GM21390 (cell line): ENCODE results near the gene TEAD3.

ENCODE experiments used
- ATAC-seq: cut with Tn5 transposase; IDR thresholded peaks from one replicate; pipeline ENCODE4 v1.9.1; 2021; ENCODE audit not compliant: unreplicated experiment

The TEAD3 gene

GRCh38 chr6:35492974-35493284 lies 4.0 kb downstream of the TEAD3 start:
- no peak for ATAC-seq

GRCh38 chr6:35492258-35492973 lies 4.5 kb downstream of the TEAD3 start:
- no peak for ATAC-seq

GRCh38 chr6:35491558-35492257 lies 5.2 kb downstream of the TEAD3 start:
- no peak for ATAC-seq

- no peak for ATAC-seq
Measured at GRCh38 chr6:35490821-35491557, 5.9 kb downstream of the TEAD3 start.

- no peak for ATAC-seq
Measured at GRCh38 chr6:35489995-35490791, 6.7 kb downstream of the TEAD3 start.

- no peak for ATAC-seq
Measured at GRCh38 chr6:35489066-35489465, 7.8 kb downstream of the TEAD3 start.

GRCh38 chr6:35488517-35488862 lies 8.4 kb downstream of the TEAD3 start:
- ATAC-seq = no peak

- ATAC-seq = no peak
Measured at GRCh38 chr6:35487658-35488516, 9.0 kb downstream of the TEAD3 start.

GRCh38 chr6:35486005-35486925 lies 10.6 kb downstream of the TEAD3 start:
- ATAC-seq = no peak

- no peak for ATAC-seq
Measured at GRCh38 chr6:35485402-35485877, 11.4 kb downstream of the TEAD3 start.

- no peak for ATAC-seq
Measured at GRCh38 chr6:35484921-35485392, 11.9 kb downstream of the TEAD3 start.

GRCh38 chr6:35483893-35484645 lies 12.8 kb downstream of the TEAD3 start:
- no peak for ATAC-seq

- no peak for ATAC-seq
Measured at GRCh38 chr6:35483490-35483889, 13.4 kb downstream of the TEAD3 start.

- no peak for ATAC-seq
Measured at GRCh38 chr6:35483062-35483461, 13.8 kb downstream of the TEAD3 start.

- no peak for ATAC-seq
Measured at GRCh38 chr6:35481226-35481625, 15.7 kb downstream of the TEAD3 start.

GRCh38 chr6:35480176-35480575 lies 16.7 kb downstream of the TEAD3 start:
- ATAC-seq = no peak

- ATAC-seq = no peak
Measured at GRCh38 chr6:35478259-35478658, 18.6 kb downstream of the TEAD3 start.

- no peak for ATAC-seq
Measured at GRCh38 chr6:35477551-35478179, 19.2 kb downstream of the TEAD3 start.
